Calu3 (cell line): ENCODE data around the gene ARFGEF3. TPM values are rescaled to one million over a fixed set of nuclear protein-coding genes. Genes with fewer than 3 reads are reported as not detected.

Experiments used
- Bru-seq: library from RNA; stranded (reverse); fragments of 400-500 nt; gene quantifications from one replicate; lab custom pipeline; 2021; lab: Mats Ljungman, UMichigan
- BruChase-seq, 2 experiments: library from RNA; stranded (reverse); fragments of 400-500 nt; gene quantifications; one replicate each; lab custom pipeline; 2021; lab: Mats Ljungman, UMichigan
- BruUV-seq: library from RNA; stranded (reverse); fragments of 400-500 nt; replicated peaks from 2 replicates; lab custom pipeline; 2021; lab: Mats Ljungman, UMichigan
- CTCF ChIA-PET: fragments of 300-600 bp; sonication (Branson Sonifier 250); formaldehyde crosslinking; loops from one replicate; lab custom pipeline; 2022; ENCODE audit warnings: antibody characterized with exemption; lab: Charles Lee
- DNase-seq: peaks from one replicate; pipeline ENCODE4 v3.0.0; 2022
- H3K27ac Mint-ChIP-seq: one replicate; pipeline ENCODE4 v1.8.0; 2022; ENCODE audit warnings: mixed read lengths; ENCODE audit not compliant: unreplicated experiment
- H3K27me3 Mint-ChIP-seq: one replicate; pipeline ENCODE4 v1.8.0; 2022; ENCODE audit warnings: mixed read lengths; ENCODE audit not compliant: unreplicated experiment
- H3K36me3 Mint-ChIP-seq: one replicate; pipeline ENCODE4 v1.8.0; 2022; ENCODE audit warnings: mild to moderate bottlenecking, moderate library complexity, mixed read lengths; ENCODE audit not compliant: insufficient read depth, unreplicated experiment
- H3K4me1 Mint-ChIP-seq: one replicate; pipeline ENCODE4 v1.8.0; 2022; ENCODE audit warnings: mild to moderate bottlenecking, low read depth, mixed read lengths; ENCODE audit not compliant: unreplicated experiment
- H3K4me3 Mint-ChIP-seq: one replicate; pipeline ENCODE4 v1.8.0; 2022; ENCODE audit warnings: mild to moderate bottlenecking, low read depth, moderate library complexity, mixed read lengths; ENCODE audit not compliant: unreplicated experiment
- H3K9me3 Mint-ChIP-seq: one replicate; pipeline ENCODE4 v1.8.0; 2022; ENCODE audit warnings: low read depth, mixed read lengths; ENCODE audit not compliant: unreplicated experiment
- intact Hi-C: fragments of 100-400 bp; cut with micrococcal nuclease; formaldehyde crosslinking; loops from one replicate; pipeline ENCODE4 v1.10.0; 2022; ENCODE audit not compliant: unreplicated experiment
- long read RNA-seq: library from polyadenylated mRNA; stranded (forward); transcript quantifications from one replicate; pipeline ENCODE4 v2.0.0, GENCODE V29; 2022
- total RNA-seq: library from RNA; stranded (reverse); gene quantifications from 2 replicates; pipeline ENCODE4 v1.2.3, GENCODE V29; 2022
- TF ChIP-seq, protein P1 (sequence below): fragments of 200-600 bp; IDR thresholded peaks from one replicate; pipeline ENCODE4 v1.8.0; 2022; ENCODE audit warnings: antibody characterized with exemption; ENCODE audit not compliant: unreplicated experiment

Gene ARFGEF3
- 15.4 and 16.3 TPM in 2 replicates for total RNA-seq
- Bru-seq, nascent RNA = percentile 65 among the genes with signal in this experiment
- percentile 68 among the genes with signal in this experiment for BruChase-seq, experiment 1, labeled RNA remaining after a 6-hour chase
- percentile 61 among the genes with signal in this experiment for BruChase-seq, experiment 2, labeled RNA remaining after a 2-hour chase
- long read RNA-seq, partial matches to known transcripts = 1 of 5 reads
- long read RNA-seq, other reads (novel, unspliced or antisense) = 4 of 5 reads

- CTCF ChIA-PET = no interaction called here
- Mint-ChIP-seq H3K27me3 (no peaks in the 10 kb centered on the region), H3K4me1 (peaks cover 24% of the 10 kb centered on the region), H3K4me3 (peak within 1 kb of the TSS; percentile 87), H3K27ac (peak within 1 kb of the TSS; percentile 66), H3K36me3 (peaks cover 26% of the 10 kb centered on the region), H3K9me3 (no peaks in the 10 kb centered on the region)
- intact Hi-C loops = loop anchor here (5.0 kb wide), 1 partner anchor 71 kb away; no protein-coding TSS in a partner anchor
- no TSS peak for BruUV-seq
- TF ChIP-seq, protein P1, sequence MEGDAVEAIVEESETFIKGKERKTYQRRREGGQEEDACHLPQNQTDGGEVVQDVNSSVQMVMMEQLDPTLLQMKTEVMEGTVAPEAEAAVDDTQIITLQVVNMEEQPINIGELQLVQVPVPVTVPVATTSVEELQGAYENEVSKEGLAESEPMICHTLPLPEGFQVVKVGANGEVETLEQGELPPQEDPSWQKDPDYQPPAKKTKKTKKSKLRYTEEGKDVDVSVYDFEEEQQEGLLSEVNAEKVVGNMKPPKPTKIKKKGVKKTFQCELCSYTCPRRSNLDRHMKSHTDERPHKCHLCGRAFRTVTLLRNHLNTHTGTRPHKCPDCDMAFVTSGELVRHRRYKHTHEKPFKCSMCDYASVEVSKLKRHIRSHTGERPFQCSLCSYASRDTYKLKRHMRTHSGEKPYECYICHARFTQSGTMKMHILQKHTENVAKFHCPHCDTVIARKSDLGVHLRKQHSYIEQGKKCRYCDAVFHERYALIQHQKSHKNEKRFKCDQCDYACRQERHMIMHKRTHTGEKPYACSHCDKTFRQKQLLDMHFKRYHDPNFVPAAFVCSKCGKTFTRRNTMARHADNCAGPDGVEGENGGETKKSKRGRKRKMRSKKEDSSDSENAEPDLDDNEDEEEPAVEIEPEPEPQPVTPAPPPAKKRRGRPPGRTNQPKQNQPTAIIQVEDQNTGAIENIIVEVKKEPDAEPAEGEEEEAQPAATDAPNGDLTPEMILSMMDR = no peak
- DNase-seq = peak; percentile 69
Observed at GRCh38 chr6:138161338-138162110, at the start of gene ARFGEF3. ARFGEF3 (plus strand) TSS chr6:138161939; CDS start chr6:138162087, 148 bp downstream.

GRCh38 chr6:138113588-138114210, 48.0 kb upstream of the ARFGEF3 start:
- Mint-ChIP-seq H3K27ac (no peak overlapping the region), H3K36me3 (peaks cover 4% of the 10 kb centered on the region), H3K4me3 (no peak overlapping the region), H3K9me3 (no peaks in the 10 kb centered on the region), H3K27me3 (no peaks in the 10 kb centered on the region), H3K4me1 (peaks cover 13% of the 10 kb centered on the region)
- DNase-seq = no peak
- intact Hi-C loops = no loop called here
- CTCF ChIA-PET = interaction anchor here (0.7 kb wide), 4 partner anchors 107 to 216 kb away, joined by 3 to 8 read pairs (median 4); no protein-coding TSS in a partner anchor
- BruUV-seq = no TSS peak
- TF ChIP-seq, protein P1 = no peak

DNA sequence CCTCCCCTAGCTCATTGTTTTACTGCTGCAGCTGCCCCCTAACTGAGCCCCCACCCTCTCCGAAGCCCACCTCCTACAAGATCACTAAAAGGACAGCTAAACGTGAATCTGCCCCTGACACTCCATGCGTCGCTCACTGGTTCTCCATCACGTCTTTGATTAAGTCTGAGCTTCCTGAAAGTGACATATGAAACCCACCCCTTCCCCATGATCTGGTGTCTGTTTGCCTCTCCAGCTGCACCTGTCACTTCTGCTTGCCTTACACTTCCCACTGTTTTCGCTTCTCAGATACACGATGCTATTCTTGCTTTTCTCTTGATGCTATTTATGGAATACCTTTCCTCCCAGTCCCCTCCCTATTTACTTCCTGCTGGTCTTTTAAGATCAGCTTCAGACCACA, 46.5 kb upstream of the ARFGEF3 start:
- TF ChIP-seq, protein P1 = no peak
- H3K9me3 Mint-ChIP-seq = peaks cover 3% of the 10 kb centered on the region
- no TSS peak for BruUV-seq
- H3K4me1 Mint-ChIP-seq = peaks cover 6% of the 10 kb centered on the region
- H3K36me3 Mint-ChIP-seq = no peaks in the 10 kb centered on the region
- H3K4me3 Mint-ChIP-seq = no peak overlapping the region
- CTCF ChIA-PET = interaction anchor here (1.3 to 1.9 kb wide), 2 partner anchors 96 to 172 kb away, joined by 4 to 10 read pairs; no protein-coding TSS in a partner anchor
- intact Hi-C loops = no loop called here
- no peak overlapping the region for H3K27ac Mint-ChIP-seq
- H3K27me3 Mint-ChIP-seq = no peaks in the 10 kb centered on the region
- no peak for DNase-seq

DNA sequence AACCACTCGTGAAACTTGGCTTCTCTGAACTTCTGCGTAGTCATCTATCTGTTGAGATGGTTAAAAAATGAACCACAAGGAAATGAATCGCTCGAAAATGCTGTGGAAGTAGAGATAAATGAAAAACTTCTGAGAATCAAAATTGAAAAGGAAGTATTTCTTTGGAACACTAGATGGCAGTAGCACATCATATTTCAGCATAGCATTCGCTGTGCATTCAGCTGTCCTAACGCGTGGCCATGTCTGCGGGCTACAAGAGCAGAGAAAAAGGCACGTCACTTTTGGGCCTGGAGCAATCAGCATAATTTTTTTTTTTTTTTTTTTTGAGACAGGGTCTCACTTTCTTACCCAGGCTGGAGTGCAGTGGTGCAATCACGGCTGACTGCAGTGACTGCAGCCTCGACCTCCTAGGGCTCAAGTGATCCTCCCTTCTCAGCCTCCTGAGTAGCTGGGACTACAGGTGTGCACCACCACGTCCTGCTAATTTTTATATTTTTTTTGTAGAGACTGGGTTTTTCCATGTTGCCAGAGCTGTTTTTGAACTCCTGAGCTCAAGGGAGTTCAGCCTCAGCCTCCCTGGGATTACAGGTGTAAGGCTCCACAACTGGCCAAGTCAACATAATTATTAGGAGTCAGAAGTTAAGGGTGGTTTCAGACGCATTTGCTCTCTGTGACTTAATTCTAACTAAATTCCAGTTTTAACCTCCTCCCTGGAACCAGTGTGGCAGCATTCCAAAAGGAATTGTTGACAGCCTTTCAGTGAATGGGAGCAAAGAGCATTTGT, 45.7 kb upstream of the ARFGEF3 start:
- CTCF ChIA-PET = interaction anchor here (0.7 to 1.9 kb wide), 6 partner anchors 13 to 307 kb away, joined by 3 to 10 read pairs (median 4); no protein-coding TSS in a partner anchor
- no TSS peak for BruUV-seq
- TF ChIP-seq, protein P1 = peak; percentile 37
- H3K27ac Mint-ChIP-seq = no peak overlapping the region
- intact Hi-C loops = loop anchor here (2.0 kb wide), 2 partner anchors 171 to 291 kb away; no protein-coding TSS in a partner anchor
- peak; percentile 28 for DNase-seq
- peaks cover 6% of the 10 kb centered on the region for H3K4me1 Mint-ChIP-seq
- no peak overlapping the region for H3K4me3 Mint-ChIP-seq
- no peaks in the 10 kb centered on the region for H3K36me3 Mint-ChIP-seq
- H3K9me3 Mint-ChIP-seq = peaks cover 3% of the 10 kb centered on the region
- no peaks in the 10 kb centered on the region for H3K27me3 Mint-ChIP-seq
